Measurements from ENCODE around the gene TMEM273. TPM values are rescaled to one million over a fixed set of nuclear protein-coding genes. Genes with fewer than 3 reads are reported as not detected.

TMEM273 gene
- total and polyA plus RNA-seq, 10 of the 15 experiments (the other 5 are each of a cell fraction or from before 2014, with no cell fraction given) = 10.3 to 46.3 (median 26.4) TPM

DNA sequence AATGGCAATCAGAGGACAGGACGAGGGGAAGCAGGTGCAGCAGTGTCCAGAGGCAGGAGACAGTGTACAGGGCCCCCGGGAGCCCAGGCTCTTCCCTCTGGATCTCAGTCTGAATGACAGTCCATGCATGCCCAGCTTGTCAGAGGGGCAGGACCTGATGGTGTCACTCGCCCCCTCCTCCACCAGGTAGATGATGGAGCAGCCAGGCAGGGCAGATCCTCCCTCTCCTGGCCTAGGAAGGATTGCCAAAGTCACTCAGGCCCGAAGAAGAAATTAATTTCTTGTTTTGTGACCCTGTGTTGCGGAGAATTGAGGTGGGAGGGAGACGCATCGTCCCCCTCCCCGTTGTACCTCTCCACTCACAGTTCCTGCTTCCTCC lies 76.9 kb downstream of the TMEM273 start:
- Histone ChIP-seq H3K4me1 (ENCODE audit: control insufficient read depth, insufficient read depth, low read length) (no peaks in the 10 kb centered on the region), H2AFZ (ENCODE audit: control insufficient read depth, low read depth, low read length) (no peak overlapping the region), H3K36me3 (ENCODE audit: control insufficient read depth in 2 of 2, insufficient read depth in 2 of 2, low read length in 1 of 2) (no peaks in the 10 kb centered on the region), H3K9ac (ENCODE audit: control insufficient read depth, insufficient read depth, low read length) (no peak overlapping the region), H3K27ac (ENCODE audit: control insufficient read depth, insufficient read depth) (no peak overlapping the region), H3K27me3 (replicated peaks in 1 of 2; ENCODE audit: control insufficient read depth in 2 of 2, insufficient read depth in 2 of 2, low read length in 1 of 2) (peaks cover 2 to 12% of the 10 kb centered on the region in 2 experiments; a peak in 3 of 4 replicates), H3K79me2 (ENCODE audit: control insufficient read depth, insufficient read depth, low read length) (no peaks in the 10 kb centered on the region), H4K20me1 (ENCODE audit: control insufficient read depth, insufficient read depth) (no peaks in the 10 kb centered on the region), H3K4me3 (no peak overlapping the region), H3K9me3 (replicated peaks; ENCODE audit: control insufficient read depth, insufficient read depth, low read length) (no peaks in the 10 kb centered on the region), H3K4me2 (ENCODE audit: control insufficient read depth, insufficient read depth) (no peak overlapping the region)
- ChIA-PET SMC1A (ENCODE audit: uncharacterized antibody, unreplicated experiment) (interaction anchor here (2.0 kb wide), 1 partner anchor 11 kb away, joined by 5 read pairs; no protein-coding TSS in a partner anchor), RAD21 (ENCODE audit: unreplicated experiment) (no interaction called here), CTCF (no interaction called here), POLR2A (no interaction called here)
- DNase-seq (ENCODE audit: low read depth, low spot score) = no peak
- intact Hi-C loops (cut with micrococcal nuclease; ENCODE audit: unreplicated experiment) = no loop called here
- no TSS peak for BruUV-seq (replicated peaks)
- in situ Hi-C loops (cut with MboI) = no loop called here
- TF ChIP-seq FOS (IDR thresholded peaks at IDR 0.05; ENCODE audit: borderline replicate concordance, extremely low read depth, insufficient read length) (no peak), ZBTB40 (IDR thresholded peaks at IDR 0.05; ENCODE audit: borderline replicate concordance) (no peak)
- ATAC-seq = no peak
- FAIRE-seq = no peak
- 42% methylated on average over 8 of the region's 8 CpGs for WGBS (ENCODE audit: insufficient coverage, insufficient replicate concordance, low lambda C conversion rate, missing lambda C conversion rate)

Measured in GM12878 (cell line).